Mucosa of rectum (tissue), 2 donors: Measurements from ENCODE around the gene ORC3.

ENCODE experiments used
- H3K27ac ChIP-seq, 2 donors: one replicate each; pipeline ENCODE4 v1.7.0; 2013; ENCODE audit warnings: inconsistent platforms in 2 of 2, low read depth in 2 of 2, low read length in 2 of 2
- H3K27me3 ChIP-seq, 2 donors: one replicate each; pipeline ENCODE4 v1.7.0; 2013; ENCODE audit warnings: low read length in 2 of 2; ENCODE audit not compliant: control insufficient read depth in 2 of 2, insufficient read depth in 2 of 2
- H3K36me3 ChIP-seq, 2 donors: one replicate each; pipeline ENCODE4 v1.7.0; 2013; ENCODE audit warnings: low read length in 2 of 2; ENCODE audit not compliant: control insufficient read depth in 2 of 2, insufficient read depth in 2 of 2
- H3K4me1 ChIP-seq, 2 donors: one replicate each; pipeline ENCODE4 v1.7.0; 2013; ENCODE audit warnings: low read length in 2 of 2, mild to moderate bottlenecking in 1 of 2; ENCODE audit not compliant: control insufficient read depth in 2 of 2, insufficient read depth in 2 of 2
- H3K4me3 ChIP-seq, 2 donors: one replicate each; pipeline ENCODE4 v1.7.0; 2013; ENCODE audit warnings: low read length in 2 of 2
- H3K9ac ChIP-seq, 2 donors: one replicate each; pipeline ENCODE4 v1.7.0; 2013; ENCODE audit warnings: low read length in 2 of 2, low read depth in 1 of 2, mild to moderate bottlenecking in 1 of 2
- H3K9me3 ChIP-seq, 2 donors: one replicate each; pipeline ENCODE4 v1.7.0; 2013; ENCODE audit warnings: low read length in 2 of 2; ENCODE audit not compliant: control insufficient read depth in 2 of 2
- donor health status: healthy.
- donor health status: Normal muscosa, but diverticular disease.

ORC3 gene

DNA sequence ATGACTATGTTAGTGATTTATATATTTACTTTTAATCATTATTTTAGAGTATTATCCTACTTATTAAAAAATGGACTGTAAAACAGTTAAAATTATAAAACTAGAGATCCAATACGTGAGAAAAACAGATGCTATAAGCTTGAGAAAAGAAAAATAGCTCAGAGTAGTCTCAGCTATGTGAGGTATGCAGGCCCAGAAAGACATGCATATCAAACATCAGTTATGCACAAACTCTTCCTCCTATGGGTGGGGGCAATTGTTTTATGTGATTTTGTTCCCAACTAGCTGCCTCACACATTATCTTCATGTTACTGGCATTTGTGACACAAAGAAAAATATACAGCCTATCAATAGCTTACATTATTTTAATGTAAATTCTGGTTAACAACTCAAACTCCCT, 28.9 kb upstream of the ORC3 start:
- no peak overlapping the region for H3K4me3 ChIP-seq
- no peak overlapping the region for H3K9ac ChIP-seq
- no peaks in the 10 kb centered on the region for H3K27me3 ChIP-seq
- peaks cover 30 to 31% of the 10 kb centered on the region in 2 donors for H3K36me3 ChIP-seq
- no peak overlapping the region for H3K27ac ChIP-seq
- H3K9me3 ChIP-seq = no peaks in the 10 kb centered on the region
- H3K4me1 ChIP-seq = no peaks in the 10 kb centered on the region

DNA sequence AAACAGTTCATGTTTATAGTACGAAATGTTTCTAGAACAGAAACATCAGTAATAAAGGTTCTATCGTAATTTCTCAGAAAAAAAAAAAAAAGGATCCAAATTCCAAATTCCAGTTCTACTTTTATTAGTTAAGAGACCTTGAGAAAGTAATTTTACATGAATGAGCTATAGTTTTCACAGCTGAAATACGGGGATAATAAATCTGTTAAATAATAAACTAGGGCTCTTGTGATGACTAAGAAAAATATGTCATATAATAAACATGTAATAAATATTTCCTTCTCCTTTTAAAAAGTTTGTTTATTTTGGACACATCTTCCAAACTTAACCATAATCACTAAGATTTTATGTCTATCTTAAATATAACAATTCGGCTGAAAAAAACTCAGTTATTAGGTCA, 17.9 kb upstream of the ORC3 start:
- H3K9ac ChIP-seq = no peak overlapping the region
- no peaks in the 10 kb centered on the region for H3K9me3 ChIP-seq
- H3K27ac ChIP-seq = no peak overlapping the region
- H3K36me3 ChIP-seq = peaks cover 0 to 5% of the 10 kb centered on the region in 2 donors
- no peaks in the 10 kb centered on the region for H3K27me3 ChIP-seq
- no peak overlapping the region for H3K4me3 ChIP-seq
- peaks cover 7 to 9% of the 10 kb centered on the region in 2 donors for H3K4me1 ChIP-seq

DNA sequence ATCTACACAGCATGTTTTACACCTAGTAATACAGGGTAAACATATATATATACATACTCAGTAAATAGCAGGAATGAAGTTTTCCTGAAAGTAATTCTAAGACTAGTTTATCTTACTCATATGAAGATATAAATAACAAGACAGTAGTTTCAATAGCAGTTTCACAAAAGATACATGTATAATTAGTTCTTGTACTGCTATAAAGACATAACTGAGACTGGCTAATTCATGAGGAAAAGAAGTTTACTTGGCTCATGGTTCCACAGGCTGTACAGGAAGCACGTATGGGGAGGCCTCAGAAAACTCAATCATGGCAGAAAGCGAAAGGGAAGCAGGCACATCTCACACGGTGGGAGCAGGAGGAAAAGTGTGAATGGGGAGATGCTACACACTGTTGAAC, 17.1 kb upstream of the ORC3 start:
- H3K9me3 ChIP-seq = no peaks in the 10 kb centered on the region
- H3K4me3 ChIP-seq = no peak overlapping the region
- H3K27ac ChIP-seq = no peak overlapping the region
- H3K9ac ChIP-seq = no peak overlapping the region
- H3K27me3 ChIP-seq = no peaks in the 10 kb centered on the region
- peaks cover 3 to 5% of the 10 kb centered on the region in 2 donors for H3K36me3 ChIP-seq
- H3K4me1 ChIP-seq = peaks cover 7 to 9% of the 10 kb centered on the region in 2 donors

DNA sequence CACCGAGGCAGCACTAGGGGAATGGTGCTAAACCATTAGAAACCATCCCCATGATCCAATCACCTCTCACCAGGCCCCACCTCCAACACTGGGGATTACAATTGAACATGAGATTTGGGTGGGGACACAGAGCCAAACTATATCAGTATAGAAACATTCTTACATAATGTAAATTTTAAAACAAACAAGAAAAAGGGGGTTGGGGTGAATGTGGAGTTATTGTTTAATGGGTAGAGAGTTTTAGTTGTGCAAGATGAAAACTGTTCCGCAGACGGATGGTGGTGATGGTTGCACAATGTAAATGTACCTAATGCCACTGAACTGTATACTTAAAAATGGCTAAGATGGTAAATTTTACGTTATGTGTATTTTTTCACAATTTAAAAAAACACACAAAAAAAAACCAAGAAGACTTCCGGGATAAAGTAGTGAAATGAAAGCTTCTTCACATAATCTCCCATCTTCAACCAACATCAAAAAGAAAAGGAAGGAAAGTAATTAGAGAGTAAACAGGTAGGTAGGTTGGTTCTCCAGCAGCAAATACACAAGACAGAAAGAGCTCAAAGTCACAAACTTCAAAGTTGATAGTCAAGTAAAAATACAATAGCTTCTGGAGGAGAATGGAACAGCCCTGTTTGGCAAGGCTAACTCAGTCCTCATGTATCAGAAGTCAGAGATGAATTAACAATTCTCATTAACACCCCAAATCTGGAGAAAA, 16.5 kb upstream of the ORC3 start:
- Histone ChIP-seq H3K36me3 (peaks cover 0 to 3% of the 10 kb centered on the region in 2 donors), H3K9ac (no peak overlapping the region), H3K4me3 (no peak overlapping the region), H3K27me3 (no peaks in the 10 kb centered on the region), H3K4me1 (peaks cover 7 to 9% of the 10 kb centered on the region in 2 donors), H3K27ac (no peak overlapping the region), H3K9me3 (no peaks in the 10 kb centered on the region)

DNA sequence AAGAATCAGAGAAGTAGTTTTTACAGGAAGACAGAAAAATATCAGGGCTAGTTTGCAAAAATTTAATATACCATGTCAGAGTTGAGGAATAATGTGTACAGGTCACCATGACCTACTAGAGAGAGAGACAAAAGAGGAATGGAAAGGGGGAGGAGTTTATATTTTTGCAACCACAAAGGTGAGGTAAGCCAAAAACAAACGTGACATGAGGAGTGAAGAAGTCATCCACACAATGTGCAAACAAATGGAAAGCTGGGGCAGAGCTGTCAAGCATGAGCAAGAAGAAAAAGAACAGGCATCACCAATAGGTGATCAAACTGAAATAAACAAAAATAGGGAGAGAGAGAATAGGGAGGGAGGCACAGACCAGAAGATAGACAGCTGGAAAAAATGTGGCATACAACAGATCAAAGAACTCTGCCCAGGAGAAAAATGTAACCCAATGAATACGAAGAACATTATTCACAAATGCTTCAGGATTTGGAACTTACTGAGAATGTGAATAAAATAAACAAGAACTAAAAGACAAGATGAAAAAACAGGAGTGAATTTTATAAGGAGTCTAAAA, 15.6 kb upstream of the ORC3 start:
- Histone ChIP-seq H3K4me1 (peaks cover 7 to 9% of the 10 kb centered on the region in 2 donors), H3K9me3 (no peaks in the 10 kb centered on the region), H3K9ac (no peak overlapping the region), H3K27ac (no peak overlapping the region), H3K4me3 (no peak overlapping the region), H3K27me3 (no peaks in the 10 kb centered on the region), H3K36me3 (peaks cover 0 to 3% of the 10 kb centered on the region in 2 donors)

DNA sequence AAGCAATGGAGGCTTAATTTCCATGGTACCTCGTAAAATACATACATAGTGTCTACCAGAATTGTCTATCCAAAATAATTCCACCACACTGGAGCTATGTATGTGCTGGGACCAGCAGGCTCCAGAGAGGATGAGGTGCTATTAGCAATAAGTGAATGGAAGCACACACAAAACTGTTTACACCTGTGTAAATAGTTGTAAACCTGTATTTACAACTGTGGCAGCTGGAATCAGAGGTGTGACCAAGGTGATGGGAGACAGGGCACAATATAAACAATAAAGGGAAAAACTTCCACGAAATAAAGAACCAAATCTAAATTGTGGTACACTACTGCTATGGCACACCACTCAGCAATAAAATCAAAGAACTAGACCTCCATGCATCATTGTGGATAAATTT, 14.5 kb upstream of the ORC3 start:
- Histone ChIP-seq H3K4me3 (no peak overlapping the region), H3K27ac (no peak overlapping the region), H3K9ac (no peak overlapping the region), H3K27me3 (no peaks in the 10 kb centered on the region), H3K9me3 (no peaks in the 10 kb centered on the region), H3K36me3 (peaks cover 0 to 6% of the 10 kb centered on the region in 2 donors), H3K4me1 (peaks cover 7 to 9% of the 10 kb centered on the region in 2 donors)

DNA sequence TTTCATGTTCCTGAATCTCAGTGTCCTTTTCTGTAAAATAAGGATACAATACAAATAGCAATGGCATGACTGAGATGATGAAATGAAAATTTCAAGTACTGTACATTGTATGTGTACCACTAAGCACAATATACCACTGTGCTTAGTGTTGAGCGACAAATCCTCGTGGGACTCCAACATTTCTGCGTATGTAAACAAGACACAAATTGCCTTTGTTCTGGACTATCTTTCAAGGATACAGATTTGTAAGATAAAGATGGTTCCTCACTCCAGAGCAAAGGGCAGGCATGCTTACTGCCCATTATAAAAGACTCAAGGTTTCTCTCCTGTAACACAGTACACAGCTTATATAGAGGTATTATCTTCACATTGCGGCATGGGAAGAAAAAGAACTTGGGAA, 6.1 kb upstream of the ORC3 start:
- Histone ChIP-seq H3K27ac (no peak overlapping the region), H3K4me1 (peaks cover 7 to 11% of the 10 kb centered on the region in 2 donors), H3K9me3 (no peaks in the 10 kb centered on the region), H3K4me3 (no peak overlapping the region), H3K9ac (no peak overlapping the region), H3K36me3 (peaks cover 20 to 26% of the 10 kb centered on the region in 2 donors), H3K27me3 (no peaks in the 10 kb centered on the region)

DNA sequence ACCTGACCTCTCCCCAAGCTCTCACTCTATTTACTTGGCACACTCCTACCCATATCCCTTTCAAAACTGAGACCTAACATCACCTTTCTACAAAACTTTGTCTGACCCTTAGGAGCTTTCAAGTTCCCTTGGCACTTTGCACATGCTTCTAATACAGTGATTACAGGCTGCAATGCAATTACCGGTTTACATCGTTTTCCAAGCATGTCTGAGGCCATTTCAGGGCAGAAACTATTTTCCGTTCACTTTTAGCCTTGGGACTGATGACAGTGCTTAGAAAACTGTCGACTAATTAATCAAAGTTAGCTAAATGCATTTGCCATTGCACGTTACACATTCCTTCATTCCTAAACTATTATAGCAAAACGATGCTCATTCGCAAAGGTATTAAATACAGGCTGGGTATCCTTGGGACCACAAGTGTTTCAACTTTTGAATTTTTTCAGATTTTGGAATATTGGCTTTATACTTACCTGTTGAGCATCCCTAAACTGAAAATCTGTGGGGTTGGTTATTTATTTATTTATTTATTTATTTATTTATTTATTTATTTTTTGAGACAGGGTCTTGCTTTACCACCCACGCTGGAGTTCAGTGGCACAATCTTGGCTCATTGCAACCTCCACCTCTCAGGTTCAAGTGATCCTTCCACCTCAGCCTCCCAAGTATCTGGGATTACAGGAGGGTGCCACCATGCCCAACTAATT, 3.4 kb upstream of the ORC3 start:
- Histone ChIP-seq H3K9ac (no peak overlapping the region), H3K4me1 (peaks cover 14 to 22% of the 10 kb centered on the region in 2 donors), H3K36me3 (peaks cover 14 to 16% of the 10 kb centered on the region in 2 donors)

DNA sequence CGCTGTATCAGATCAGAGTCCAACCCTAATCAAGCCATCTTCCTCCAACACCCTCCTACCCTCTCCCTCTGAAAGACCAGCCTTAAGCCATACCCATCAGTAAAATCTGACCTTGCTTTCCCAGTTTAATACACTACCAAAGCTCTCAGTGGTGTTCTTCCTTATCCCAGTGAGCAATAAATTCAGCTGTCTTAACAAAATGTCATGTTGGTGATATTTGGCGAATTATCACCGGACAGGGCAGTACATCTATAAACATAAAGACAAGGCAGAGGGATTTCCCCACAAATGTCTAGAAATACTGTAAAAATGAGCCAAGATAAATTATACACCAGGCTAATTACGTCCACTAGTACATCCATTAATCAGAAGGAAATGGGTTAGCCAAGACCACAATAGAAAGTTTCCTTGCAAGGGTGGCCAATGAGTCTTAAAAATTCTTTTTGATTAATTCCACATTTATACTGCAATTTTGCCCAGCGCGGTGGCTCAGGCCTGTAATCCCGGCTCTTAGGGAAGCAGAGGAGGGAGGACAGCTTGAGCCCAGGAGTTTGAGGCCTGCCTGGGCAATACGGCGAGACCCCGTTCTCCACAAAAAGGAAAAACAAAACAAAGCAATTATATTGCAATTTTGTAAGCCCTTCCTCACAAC, 1.1 kb upstream of the ORC3 start:
- peaks cover 14 to 22% of the 10 kb centered on the region in 2 donors for H3K4me1 ChIP-seq
- peaks cover 0 to 3% of the 10 kb centered on the region in 2 donors for H3K36me3 ChIP-seq
- peak overlapping the region; percentile 94 to 97 for H3K4me3 ChIP-seq
- no peaks in the 10 kb centered on the region for H3K9me3 ChIP-seq
- H3K9ac ChIP-seq = peak overlapping the region; percentile 90 to 91
- H3K27ac ChIP-seq = peak overlapping the region; percentile 80 to 86
- no peaks in the 10 kb centered on the region for H3K27me3 ChIP-seq

More for the DNA sequence above, 3.4 kb upstream of the ORC3 start:
- Histone ChIP-seq H3K27ac (no peak overlapping the region), H3K9me3 (no peaks in the 10 kb centered on the region), H3K27me3 (no peaks in the 10 kb centered on the region), H3K4me3 (no peak overlapping the region)
